ENCODE measurements around the gene ABTB2.

Gene ABTB2

DNA sequence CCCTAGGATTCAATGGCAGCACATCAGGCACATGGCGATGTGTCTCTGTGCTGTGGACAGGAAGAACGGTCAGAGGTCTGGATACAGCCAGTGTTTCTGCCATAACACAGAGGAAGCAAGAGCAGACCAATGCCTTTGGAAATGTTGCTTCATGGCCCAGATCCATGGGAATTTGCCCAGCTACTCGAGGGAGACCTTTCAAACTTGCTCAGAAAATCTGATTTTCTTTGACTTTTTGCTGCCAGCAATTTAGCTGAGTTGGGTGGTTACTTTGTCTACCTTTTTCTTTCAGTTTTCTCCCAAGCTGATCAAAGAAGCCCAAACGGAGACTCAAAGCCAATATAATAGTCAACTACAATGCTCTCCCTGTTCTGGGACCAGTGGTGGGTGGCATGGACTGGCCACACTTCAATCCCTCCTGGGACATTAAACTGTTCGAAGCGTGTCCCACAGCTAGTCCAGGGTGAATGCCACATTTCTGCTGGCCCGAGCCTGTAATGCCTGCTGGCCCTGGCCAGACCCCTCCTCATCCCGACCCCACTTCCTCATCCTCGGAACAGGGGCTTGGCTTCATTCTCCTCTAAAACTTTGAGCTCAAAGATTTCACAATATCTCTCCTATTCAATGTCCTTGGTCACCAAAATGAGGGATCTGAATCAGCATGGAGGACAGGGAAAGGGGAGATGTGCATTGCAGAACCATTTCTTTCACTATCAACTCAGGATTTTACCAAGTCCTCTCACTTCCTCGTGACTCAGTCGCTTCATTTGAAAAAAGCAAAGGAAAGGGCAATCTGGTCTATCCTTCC lies 93.3 kb downstream of the ABTB2 start:
- no peak for TF ChIP-seq SUZ12 (IDR thresholded peaks at IDR 0.05)
- TF ChIP-seq BHLHE40 (IDR thresholded peaks at IDR 0.05; ENCODE audit: borderline replicate concordance) = no peak
- no peak for TF ChIP-seq NFRKB (IDR thresholded peaks at IDR 0.05)
- TF ChIP-seq, protein P1, sequence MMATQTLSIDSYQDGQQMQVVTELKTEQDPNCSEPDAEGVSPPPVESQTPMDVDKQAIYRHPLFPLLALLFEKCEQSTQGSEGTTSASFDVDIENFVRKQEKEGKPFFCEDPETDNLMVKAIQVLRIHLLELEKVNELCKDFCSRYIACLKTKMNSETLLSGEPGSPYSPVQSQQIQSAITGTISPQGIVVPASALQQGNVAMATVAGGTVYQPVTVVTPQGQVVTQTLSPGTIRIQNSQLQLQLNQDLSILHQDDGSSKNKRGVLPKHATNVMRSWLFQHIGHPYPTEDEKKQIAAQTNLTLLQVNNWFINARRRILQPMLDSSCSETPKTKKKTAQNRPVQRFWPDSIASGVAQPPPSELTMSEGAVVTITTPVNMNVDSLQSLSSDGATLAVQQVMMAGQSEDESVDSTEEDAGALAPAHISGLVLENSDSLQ (IDR thresholded peaks at IDR 0.05) = no peak
- TF ChIP-seq FOXK2 (IDR thresholded peaks at IDR 0.05) = no peak
- TF ChIP-seq HDGF (IDR thresholded peaks at IDR 0.05; ENCODE audit: borderline replicate concordance) = no peak
- TF ChIP-seq SP1 (IDR thresholded peaks at IDR 0.05) = no peak
- TF ChIP-seq L3MBTL2 (conservative IDR thresholded peaks at IDR 0.05) = no peak
- no peak for TF ChIP-seq ARNT (IDR thresholded peaks at IDR 0.05)
- TF ChIP-seq TARDBP (IDR thresholded peaks at IDR 0.05) = no peak
- TF ChIP-seq LEF1 (IDR thresholded peaks at IDR 0.05; ENCODE audit: borderline replicate concordance) = no peak
- no peak for TF ChIP-seq ELF4 (IDR thresholded peaks at IDR 0.05)
- TF ChIP-seq FOXA1 (IDR thresholded peaks at IDR 0.05) = no peak
- TF ChIP-seq CTBP1 (IDR thresholded peaks at IDR 0.05; ENCODE audit: borderline replicate concordance) = no peak
- no peak for TF ChIP-seq FOXM1 (IDR thresholded peaks at IDR 0.05; ENCODE audit: borderline replicate concordance)
- TF ChIP-seq ZNF384 (IDR thresholded peaks at IDR 0.05) = no peak
- ChIA-PET POLR2A (no interaction called here), CTCF (no interaction called here)
- no peak for DNase-seq (ENCODE audit: extremely low spot score)

DNA sequence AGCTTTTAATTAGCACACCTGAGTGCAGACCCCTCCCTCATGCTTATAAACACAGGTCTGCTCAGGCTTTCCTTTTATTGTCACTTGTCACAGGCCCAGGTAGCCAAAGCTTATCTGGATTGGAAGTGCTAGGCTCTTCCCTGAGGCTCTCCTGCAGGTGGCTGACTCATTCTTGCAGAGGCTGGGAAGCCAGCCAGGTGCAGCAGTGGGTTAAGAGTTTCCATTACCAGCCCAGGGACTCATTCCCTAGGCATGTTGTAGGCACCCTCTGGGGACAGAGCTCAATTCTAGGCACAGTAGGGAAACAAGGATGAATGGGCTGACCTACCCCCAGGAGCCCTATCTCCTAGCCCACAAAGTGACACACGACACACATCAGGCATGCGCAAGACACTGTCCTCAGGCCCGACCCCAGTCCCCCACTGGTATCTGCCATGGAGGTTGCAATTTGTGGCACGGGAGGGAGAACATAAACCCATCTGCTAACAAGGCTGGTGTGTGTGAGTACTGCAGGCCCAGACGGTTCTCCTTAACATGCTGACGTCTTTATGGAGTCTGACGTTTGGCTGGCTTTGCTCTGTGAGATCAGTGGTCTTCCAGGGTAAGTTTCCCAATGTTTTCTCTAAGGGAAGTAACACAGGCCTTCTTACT lies 94.2 kb downstream of the ABTB2 start:
- ChIA-PET CTCF (no interaction called here), POLR2A (interaction anchor here (0.9 to 1.1 kb wide), 3 partner anchors 13 to 20 kb away, joined by 3 read pairs; no protein-coding TSS in a partner anchor)
- no peak for DNase-seq (ENCODE audit: extremely low spot score)
- TF ChIP-seq FOXM1 (IDR thresholded peaks at IDR 0.05; ENCODE audit: borderline replicate concordance) = no peak
- TF ChIP-seq FOXA1 (IDR thresholded peaks at IDR 0.05) = no peak
- no peak for TF ChIP-seq TARDBP (IDR thresholded peaks at IDR 0.05)
- no peak for TF ChIP-seq ELF4 (IDR thresholded peaks at IDR 0.05)
- TF ChIP-seq ARNT (IDR thresholded peaks at IDR 0.05) = no peak
- no peak for TF ChIP-seq L3MBTL2 (conservative IDR thresholded peaks at IDR 0.05)
- TF ChIP-seq LEF1 (IDR thresholded peaks at IDR 0.05; ENCODE audit: borderline replicate concordance) = no peak
- TF ChIP-seq BHLHE40 (IDR thresholded peaks at IDR 0.05; ENCODE audit: borderline replicate concordance) = no peak
- no peak for TF ChIP-seq CTBP1 (IDR thresholded peaks at IDR 0.05; ENCODE audit: borderline replicate concordance)
- TF ChIP-seq, protein P1 (IDR thresholded peaks at IDR 0.05) = no peak
- TF ChIP-seq FOXK2 (IDR thresholded peaks at IDR 0.05) = no peak
- TF ChIP-seq SUZ12 (IDR thresholded peaks at IDR 0.05) = no peak
- TF ChIP-seq NFRKB (IDR thresholded peaks at IDR 0.05) = no peak

DNA sequence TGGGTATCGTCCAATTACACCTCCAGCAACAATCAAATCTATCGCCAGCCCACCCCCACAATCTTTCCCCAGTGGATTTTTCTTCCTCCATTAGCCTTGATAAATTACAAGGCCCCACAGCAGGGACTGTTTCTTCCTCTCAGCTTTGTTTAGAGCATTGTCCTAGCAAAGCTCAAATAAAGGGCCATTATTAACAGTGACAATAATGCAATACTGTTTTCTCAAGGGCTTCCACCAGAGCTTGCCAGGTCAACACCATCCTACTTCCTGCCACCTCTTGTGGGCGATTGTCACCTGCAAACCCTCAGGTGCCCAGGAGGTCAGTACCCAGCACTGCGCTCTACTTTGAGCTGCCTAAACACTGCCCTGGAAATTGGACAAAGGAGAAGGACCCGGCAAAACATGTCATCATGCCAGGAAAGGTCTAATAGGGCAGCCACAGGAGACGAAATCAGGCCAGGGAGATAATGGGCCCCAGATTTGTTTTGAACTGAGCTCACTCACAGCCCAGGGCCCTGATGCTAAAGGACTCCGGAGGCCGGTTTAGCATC lies 95.2 kb downstream of the ABTB2 start:
- TF ChIP-seq, protein P1 (IDR thresholded peaks at IDR 0.05) = no peak
- no peak for TF ChIP-seq BHLHE40 (IDR thresholded peaks at IDR 0.05; ENCODE audit: borderline replicate concordance)
- POLR2A ChIA-PET = interaction anchor here (0.9 to 1.1 kb wide), 3 partner anchors 12 to 21 kb away, joined by 3 read pairs; no protein-coding TSS in a partner anchor
- CTCF ChIA-PET = no interaction called here
- DNase-seq (ENCODE audit: extremely low spot score) = no peak

DNA sequence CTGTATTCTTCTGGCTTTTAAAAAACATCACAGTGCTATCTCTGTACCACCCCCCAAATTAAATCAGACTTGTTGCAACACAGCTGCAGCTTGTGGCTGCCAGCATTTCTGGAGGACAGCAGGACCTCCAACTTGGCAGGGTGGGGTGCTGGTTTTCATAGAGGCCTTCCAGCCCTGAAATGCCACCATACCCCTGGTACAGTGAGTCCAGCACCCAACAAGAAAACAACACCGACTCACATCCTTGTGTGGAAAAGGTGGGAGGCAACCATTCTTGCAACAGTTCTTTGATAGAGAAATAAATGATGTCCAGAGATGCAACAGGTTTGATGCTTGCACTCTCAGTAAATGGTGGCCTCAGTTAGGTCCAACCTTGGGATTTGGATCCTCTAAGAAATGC lies 96.0 kb downstream of the ABTB2 start:
- POLR2A ChIA-PET = no interaction called here
- DNase-seq (ENCODE audit: extremely low spot score) = no peak

DNA sequence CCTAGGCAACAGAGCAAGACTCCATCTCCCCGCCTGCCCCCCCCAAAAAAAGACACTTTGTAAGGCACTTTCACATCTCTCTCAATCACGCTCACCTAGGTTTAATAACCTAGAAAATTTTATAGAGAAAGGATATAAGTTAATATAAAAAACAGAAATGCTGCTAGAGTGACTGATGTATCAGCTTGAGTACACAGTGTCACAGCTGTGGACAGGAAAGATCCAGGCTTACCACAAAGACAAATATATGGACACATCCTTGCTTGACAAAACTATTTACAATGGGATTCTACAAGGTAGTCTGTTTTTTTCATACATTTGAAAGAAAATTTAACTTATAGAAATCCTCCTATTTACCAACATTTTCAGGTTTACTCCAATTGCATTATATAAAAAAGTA lies 96.7 kb downstream of the ABTB2 start:
- CTCF ChIA-PET = no interaction called here
- no peak for DNase-seq (ENCODE audit: extremely low spot score)

More for the DNA sequence above, 96.0 kb downstream of the ABTB2 start:
- CTCF ChIA-PET = no interaction called here
- TF ChIP-seq ELF4 (IDR thresholded peaks at IDR 0.05) (no peak), HDGF (IDR thresholded peaks at IDR 0.05; ENCODE audit: borderline replicate concordance) (no peak), LEF1 (IDR thresholded peaks at IDR 0.05; ENCODE audit: borderline replicate concordance) (no peak), NFRKB (IDR thresholded peaks at IDR 0.05) (no peak), TARDBP (IDR thresholded peaks at IDR 0.05) (no peak), FOXK2 (IDR thresholded peaks at IDR 0.05) (no peak), BHLHE40 (IDR thresholded peaks at IDR 0.05; ENCODE audit: borderline replicate concordance) (no peak), SUZ12 (IDR thresholded peaks at IDR 0.05) (no peak), CTBP1 (IDR thresholded peaks at IDR 0.05; ENCODE audit: borderline replicate concordance) (no peak), FOXM1 (IDR thresholded peaks at IDR 0.05; ENCODE audit: borderline replicate concordance) (no peak)
- TF ChIP-seq, protein P1 (IDR thresholded peaks at IDR 0.05) = no peak

More for the DNA sequence above, 96.7 kb downstream of the ABTB2 start:
- POLR2A ChIA-PET = no interaction called here
- TF ChIP-seq, protein P1 (IDR thresholded peaks at IDR 0.05) = no peak
- TF ChIP-seq ARNT (IDR thresholded peaks at IDR 0.05) (no peak), BHLHE40 (IDR thresholded peaks at IDR 0.05; ENCODE audit: borderline replicate concordance) (no peak)

Data from HEK293T (cell line).